Measurements from ENCODE around the gene IPO4. TPM values are rescaled to one million over a fixed set of nuclear protein-coding genes. Genes with fewer than 3 reads are reported as not detected.

The IPO4 gene
- total and polyA plus RNA-seq, 12 donors = 19.1 to 84.9 (median 42.8) TPM

GRCh38 chr14:24138396-24139271, 50.0 kb downstream of the IPO4 start:
- intact Hi-C loops (cut with DNase I) = no loop called here
- Histone ChIP-seq H3K27me3 (no peaks in the 10 kb centered on the region), H3K27ac (peak overlapping the region in 2 of 5 donors; percentile 54 to 96), H3K4me3 (no peak overlapping the region), H3K4me1 (replicated peaks in 1 of 2) (peaks cover 30 to 56% of the 10 kb centered on the region in 2 donors), H3K36me3 (replicated peaks in 1 of 2) (peaks cover 0 to 34% of the 10 kb centered on the region in 2 donors), H3K9me3 (replicated peaks in 1 of 3) (no peaks in the 10 kb centered on the region)
- no peak for DNase-seq
- no peak for TF ChIP-seq POLR2A (IDR thresholded peaks at IDR 0.05)
- TF ChIP-seq CTCF (IDR thresholded peaks at IDR 0.05) = no peak
- WGBS, 4 donors = 56 to 73% (median 65%) methylated on average over 10 to 13 of the region's 13 CpGs

- 75 to 84% (median 80%) methylated on average over 6 to 8 of the region's 8 CpGs for WGBS, 4 donors
- Histone ChIP-seq H3K4me1 (replicated peaks in 1 of 2) (peaks cover 30 to 56% of the 10 kb centered on the region in 2 donors), H3K36me3 (replicated peaks in 1 of 2) (peaks cover 0 to 25% of the 10 kb centered on the region in 2 donors), H3K4me3 (no peak overlapping the region), H3K27me3 (no peaks in the 10 kb centered on the region), H3K27ac (peak overlapping the region in 2 of 5 donors; percentile 54 to 96), H3K9me3 (replicated peaks in 1 of 3) (no peaks in the 10 kb centered on the region)
- no peak for DNase-seq
- intact Hi-C loops (cut with DNase I) = no loop called here
- no peak for TF ChIP-seq POLR2A (IDR thresholded peaks at IDR 0.05)
- no peak for TF ChIP-seq CTCF (IDR thresholded peaks at IDR 0.05)
Measured at GRCh38 chr14:24137529-24138395, 50.9 kb downstream of the IPO4 start.

- TF ChIP-seq POLR2A (IDR thresholded peaks at IDR 0.05) (no peak), CTCF (IDR thresholded peaks at IDR 0.05) (no peak)
- H3K27me3 ChIP-seq = no peaks in the 10 kb centered on the region
- peak overlapping the region in 4 of 5 donors; percentile 81 to 96 (median 89) for H3K27ac ChIP-seq
- peak overlapping the region in 3 of 4 donors; percentile 54 to 92 (median 62) for H3K4me3 ChIP-seq
- H3K36me3 ChIP-seq (replicated peaks in 1 of 2) = peaks cover 0 to 25% of the 10 kb centered on the region in 2 donors
- H3K9me3 ChIP-seq (replicated peaks in 1 of 3) = no peaks in the 10 kb centered on the region
- intact Hi-C loops (cut with DNase I) = no loop called here
- 18 to 24% (median 22%) methylated on average over 13 of the region's 13 CpGs for WGBS, 4 donors
- H3K4me1 ChIP-seq (replicated peaks in 1 of 2) = peaks cover 27 to 53% of the 10 kb centered on the region in 2 donors
- DNase-seq = no peak
Measured at GRCh38 chr14:24136684-24137528, 51.7 kb downstream of the IPO4 start.
